IMR-90 (cell line): ENCODE results near the gene MPC2. TPM values are rescaled to one million over a fixed set of nuclear protein-coding genes. Genes with fewer than 3 reads are reported as not detected.

Experiments used
- ATAC-seq: fragments of 200-7000 bp; cut with Tn5 transposase; 2 replicates; pipeline ENCODE4 v1.9.1; 2020; ENCODE audit warnings: low read depth, mild to moderate bottlenecking, moderate library complexity
- BruUV-seq: library from RNA; stranded (reverse); fragments of 400-500 nt; replicated peaks from 2 replicates; lab custom pipeline; 2021; lab: Mats Ljungman, UMichigan
- CTCF ChIA-PET: fragments of 300-600 bp; formaldehyde crosslinking; extraction: SDS; loops from one replicate; lab custom pipeline; 2021; ENCODE audit warnings: antibody characterized with exemption; lab: Yijun Ruan, JAX
- POLR2A ChIA-PET: fragments of 300-600 bp; sonication (Branson Sonifier 250); formaldehyde crosslinking; loops from one replicate; lab custom pipeline; 2022; ENCODE audit warnings: antibody characterized with exemption; ENCODE audit not compliant: unreplicated experiment; lab: Charles Lee
- DNase-seq: peaks from one replicate; pipeline ENCODE4 v3.0.0; 2013
- H2AFZ ChIP-seq: replicated peaks from 2 replicates; pipeline ENCODE3; 2013; ENCODE audit warnings: low read length, mild to moderate bottlenecking; ENCODE audit not compliant: poor library complexity
- H2AK5ac ChIP-seq: 2 replicates; pipeline ENCODE4 v1.6.1; 2013; ENCODE audit warnings: low read depth, low read length, inconsistent platforms
- H2AK9ac ChIP-seq: replicated peaks from 2 replicates; pipeline ENCODE3; 2013; ENCODE audit warnings: mild to moderate bottlenecking, low read depth, low read length, moderate library complexity; ENCODE audit not compliant: poor library complexity
- H2BK120ac ChIP-seq: 2 replicates; pipeline ENCODE4 v1.6.1; 2013; ENCODE audit warnings: low read depth, low read length, inconsistent platforms
- H2BK15ac ChIP-seq: 3 replicates; pipeline ENCODE4 v1.6.1; 2013; ENCODE audit warnings: low read depth, low read length, inconsistent platforms
- H2BK20ac ChIP-seq: 2 replicates; pipeline ENCODE4 v1.6.1; 2013; ENCODE audit warnings: low read depth, mild to moderate bottlenecking, inconsistent platforms, low read length, moderate library complexity
- H2BK5ac ChIP-seq: 2 replicates; pipeline ENCODE4 v1.6.1; 2013; ENCODE audit warnings: mild to moderate bottlenecking, low read depth, low read length, inconsistent platforms; ENCODE audit not compliant: poor library complexity, severe bottlenecking
- H3K14ac ChIP-seq: replicated peaks from 2 replicates; pipeline ENCODE4 v1.6.1; 2013; ENCODE audit warnings: low read depth, low read length, inconsistent platforms
- H3K18ac ChIP-seq: 2 replicates; pipeline ENCODE4 v1.6.1; 2013; ENCODE audit warnings: low read depth, low read length, control low read depth
- H3K23ac ChIP-seq: 2 replicates; pipeline ENCODE4 v1.6.1; 2013; ENCODE audit warnings: low read depth, low read length, inconsistent platforms
- H3K27ac ChIP-seq: 2 replicates; pipeline ENCODE4 v1.5.1; 2013; ENCODE audit warnings: mild to moderate bottlenecking, control low read depth, low read length; ENCODE audit not compliant: insufficient read depth
- H3K27me3 ChIP-seq: 2 replicates; pipeline ENCODE4 v1.6.1; 2013; ENCODE audit warnings: low read length; ENCODE audit not compliant: control insufficient read depth, insufficient read depth
- H3K36me3 ChIP-seq: 2 replicates; pipeline ENCODE4 v1.6.1; 2013; ENCODE audit warnings: low read length, mixed read lengths; ENCODE audit not compliant: control insufficient read depth, insufficient read depth
- H3K4ac ChIP-seq: 2 replicates; pipeline ENCODE4 v1.6.1; 2013; ENCODE audit warnings: low read depth, low read length, inconsistent platforms
- H3K4me1 ChIP-seq: 2 replicates; pipeline ENCODE4 v1.6.1; 2013; ENCODE audit warnings: low read length, mixed read lengths; ENCODE audit not compliant: control insufficient read depth, insufficient read depth
- H3K4me2 ChIP-seq: 2 replicates; pipeline ENCODE4 v1.6.1; 2013; ENCODE audit warnings: low read depth, mild to moderate bottlenecking, control low read depth, low read length, moderate library complexity
- H3K4me3 ChIP-seq: 2 replicates; pipeline ENCODE4 v1.5.1; 2013; ENCODE audit warnings: low read depth, mild to moderate bottlenecking, control low read depth, low read length, moderate library complexity; ENCODE audit not compliant: insufficient read depth
- H3K56ac ChIP-seq: 2 replicates; pipeline ENCODE4 v1.6.1; 2013; ENCODE audit warnings: low read length, inconsistent platforms; ENCODE audit not compliant: insufficient read depth; ENCODE audit errors: extremely low read depth
- H3K79me1 ChIP-seq, 2 experiments: 2 replicates each; pipeline ENCODE4 v1.6.1; 2013; ENCODE audit warnings: low read length in 2 of 2, inconsistent platforms in 1 of 2, low read depth in 1 of 2
- H3K9ac ChIP-seq: 2 replicates; pipeline ENCODE4 v1.6.1; 2013; ENCODE audit warnings: low read depth, low read length, control low read depth
- H3K9me1 ChIP-seq: 2 replicates; pipeline ENCODE4 v1.6.1; 2013; ENCODE audit warnings: low read length, inconsistent platforms; ENCODE audit not compliant: insufficient read depth
- H3K9me3 ChIP-seq: 2 replicates; pipeline ENCODE4 v1.6.1; 2013; ENCODE audit warnings: low read length; ENCODE audit not compliant: control insufficient read depth, insufficient read depth
- H4K20me1 ChIP-seq: 2 replicates; pipeline ENCODE4 v1.6.1; 2013; ENCODE audit warnings: low read length, inconsistent platforms; ENCODE audit not compliant: insufficient read depth
- H4K5ac ChIP-seq: 2 replicates; pipeline ENCODE4 v1.6.1; 2013; ENCODE audit warnings: mild to moderate bottlenecking, low read depth, low read length, control low read depth
- H4K8ac ChIP-seq, 2 experiments: 2 replicates each; pipeline ENCODE4 v1.6.1; 2013; ENCODE audit warnings: low read depth in 2 of 2, low read length in 2 of 2, control low read depth in 1 of 2, inconsistent platforms in 1 of 2
- H4K91ac ChIP-seq: 2 replicates; pipeline ENCODE4 v1.6.1; 2013; ENCODE audit warnings: low read depth, low read length, inconsistent platforms; ENCODE audit not compliant: insufficient read depth
- BHLHE40 ChIP-seq: fragments of 150-350 bp; IDR thresholded peaks from 2 replicates; pipeline ENCODE4 v1.6.1; 2016; ENCODE audit warnings: mild to moderate bottlenecking, low read depth, low read length
- ELK1 ChIP-seq: fragments of 150-350 bp; IDR thresholded peaks from 2 replicates; pipeline ENCODE4 v1.6.1; 2016; ENCODE audit warnings: low read depth, mild to moderate bottlenecking, low read length, moderate library complexity, borderline replicate concordance
- NFE2L2 ChIP-seq: fragments of 150-350 bp; IDR thresholded peaks from 2 replicates; pipeline ENCODE4 v1.6.1; 2016; ENCODE audit warnings: low read depth, mild to moderate bottlenecking, low read length
- USF2 ChIP-seq: fragments of 150-350 bp; IDR thresholded peaks from 2 replicates; pipeline ENCODE4 v1.6.1; 2017; ENCODE audit warnings: mild to moderate bottlenecking, antibody characterized with exemption, low read length, low read depth
- WGBS, 2 experiments: methylation state at CpG; one replicate each; pipeline versions ENCODE4 v1.1.5 to v1.1.7; 2013; ENCODE audit warnings: missing lambda C conversion rate in 2 of 2; ENCODE audit not compliant: insufficient read length in 1 of 2; ENCODE audit errors: extremely low coverage in 2 of 2; 5-methylcytosine and 5-hydroxymethylcytosine counted together
- dilution Hi-C: fragments of 300-500 bp; cut with HindIII; formaldehyde crosslinking; loops from one replicate; pipeline ENCODE4 v1.14.3; 2018; ENCODE audit warnings: low sequenced_read_pairs; ENCODE audit not compliant: unreplicated experiment
- in situ Hi-C: fragments of 300-500 bp; cut with MboI; formaldehyde crosslinking; loops from 3 replicates; pipeline ENCODE4 v1.14.3; 2019; ENCODE audit warnings: low sequenced_read_pairs, inconsistent platforms, mixed read lengths
- intact Hi-C: fragments of 100-400 bp; cut with micrococcal nuclease; formaldehyde crosslinking; loops from 2 replicates; pipeline ENCODE4 v1.10.0; 2022
- polyA plus RNA-seq, 3 experiments: library from polyadenylated mRNA; depleted of rRNA; stranded (reverse); fragments of >200 nt; gene quantifications; 2 replicates each; pipeline ENCODE4 v1.2.3, GENCODE V29; 2012; ENCODE audit warnings: low replicate concordance in 1 of 3
- total RNA-seq: library from RNA; depleted of rRNA; stranded (reverse); fragments of >200 nt; gene quantifications from 2 replicates; pipeline ENCODE4 v1.2.3, GENCODE V29; 2012

The MPC2 gene
- total and polyA plus RNA-seq, 2 of the 4 experiments (the other 2 are of a cell fraction) = 35.0 to 42.9 TPM

GRCh38 chr1:167900907-167901306 lies 36.0 kb downstream of the MPC2 start:
- DNase-seq (no peak), ATAC-seq (no peak)
- no peak overlapping the region for H4K8ac ChIP-seq
- no peak overlapping the region for H3K18ac ChIP-seq
- no peaks in the 10 kb centered on the region for H3K36me3 ChIP-seq
- H3K9me1 ChIP-seq = peaks cover 8% of the 10 kb centered on the region
- no peak overlapping the region for H3K14ac ChIP-seq
- no peak overlapping the region for H3K27ac ChIP-seq
- in situ Hi-C loops = no loop called here
- BruUV-seq = no TSS peak
- no peak overlapping the region for H3K9ac ChIP-seq
- POLR2A ChIA-PET = no interaction called here
- no CpG with 5 or more reads among the region's 4 CpGs for WGBS, 2 experiments
- H3K23ac ChIP-seq = no peak overlapping the region
- no peak overlapping the region for H2AK5ac ChIP-seq
- H3K4ac ChIP-seq = no peak overlapping the region
- H3K9me3 ChIP-seq = no peaks in the 10 kb centered on the region
- no peak overlapping the region for H3K56ac ChIP-seq
- no peak overlapping the region for H2AK9ac ChIP-seq
- H2BK20ac ChIP-seq = no peak overlapping the region
- CTCF ChIA-PET = interaction anchor here (0.7 kb wide), 1 partner anchor 9 kb away, joined by 3 read pairs; no protein-coding TSS in a partner anchor
- dilution Hi-C loops = no loop called here
- H2BK5ac ChIP-seq = no peak overlapping the region
- no peak overlapping the region for H4K5ac ChIP-seq
- H3K4me1 ChIP-seq = peaks cover 11% of the 10 kb centered on the region
- H2AFZ ChIP-seq = no peak overlapping the region
- H4K20me1 ChIP-seq = peaks cover 10% of the 10 kb centered on the region
- H2BK15ac ChIP-seq = no peak overlapping the region
- no peaks in the 10 kb centered on the region for H3K27me3 ChIP-seq
- H3K4me2 ChIP-seq = no peak overlapping the region
- intact Hi-C loops = loop anchor here (5.0 kb wide), 1 partner anchor 99 kb away; no protein-coding TSS in a partner anchor
- H3K79me1 ChIP-seq = no peaks in the 10 kb centered on the region
- H4K91ac ChIP-seq = no peak overlapping the region
- H2BK120ac ChIP-seq = no peak overlapping the region
- no peak overlapping the region for H3K4me3 ChIP-seq
- TF ChIP-seq USF2 = no peak
- no peak for TF ChIP-seq ELK1
- no peak for TF ChIP-seq BHLHE40
- no peak for TF ChIP-seq NFE2L2
